ENCODE results near the gene HUS1B.

Gene HUS1B

DNA sequence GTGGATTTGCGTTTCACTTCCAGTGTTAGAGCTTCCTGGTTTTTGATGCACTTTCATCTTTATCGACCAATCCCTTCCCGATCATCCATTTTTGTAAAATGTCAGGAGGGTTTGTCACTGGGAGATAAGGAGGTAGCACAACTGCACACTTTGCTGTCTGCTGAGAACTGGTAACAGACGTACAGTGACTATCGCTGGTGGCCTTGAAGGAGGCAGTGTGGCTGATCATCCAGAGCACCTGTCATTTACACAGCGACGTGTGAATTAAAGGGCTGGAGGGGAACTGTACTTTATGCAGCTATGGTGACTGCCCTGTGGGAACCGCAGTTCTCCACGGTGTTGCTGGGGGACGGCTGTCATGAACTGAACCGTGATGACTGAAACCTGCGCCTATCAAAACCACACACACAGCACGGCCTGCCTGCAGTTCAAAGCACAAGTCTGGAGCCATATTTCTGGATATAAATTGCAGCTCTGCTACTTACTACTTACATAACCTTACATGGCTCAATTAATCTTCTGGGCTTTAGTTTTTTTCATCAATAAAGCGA, 50.0 kb downstream of the HUS1B start:
- no peaks in the 10 kb centered on the region for H3K4me1 Mint-ChIP-seq
- DNase-seq (ENCODE audit: low spot score in 2 of 2) (no peak), ATAC-seq (replicated peaks; ENCODE audit: extremely low read depth, poor library complexity, severe bottlenecking) (no peak)
- H3K4me3 Mint-ChIP-seq: no peak overlapping the region
- no peaks in the 10 kb centered on the region for H3K9me3 Mint-ChIP-seq
- no peak overlapping the region for H3K27ac Mint-ChIP-seq (ENCODE audit: low read depth)
- peaks cover 17% of the 10 kb centered on the region for H3K36me3 Mint-ChIP-seq (ENCODE audit: insufficient read depth)
- H3K27me3 Mint-ChIP-seq: no peaks in the 10 kb centered on the region

Measured in central memory CD8-positive, alpha-beta T cell (primary cell).